GM19468 (cell line): ENCODE measurements around the gene ZBTB32.
A peak's percentile ranks its signal among the peaks of the same experiment; 100 is the strongest.

Experiments
- ATAC-seq: cut with Tn5 transposase; IDR thresholded peaks from one replicate; pipeline ENCODE4 v1.9.1; 2021; ENCODE audit warnings: mild to moderate bottlenecking, moderate library complexity, moderate number of reproducible peaks; ENCODE audit not compliant: unreplicated experiment; ENCODE audit errors: extremely low read depth

ZBTB32 gene

GRCh38 chr19:35733180-35734125 lies 29.1 kb downstream of the ZBTB32 start:
- ATAC-seq: no peak

- ATAC-seq: no peak
Measured at GRCh38 chr19:35734273-35734672, 29.9 kb downstream of the ZBTB32 start.

GRCh38 chr19:35734889-35735288 lies 30.5 kb downstream of the ZBTB32 start:
- no peak for ATAC-seq

GRCh38 chr19:35736913-35737886 lies 32.8 kb downstream of the ZBTB32 start:
- no peak for ATAC-seq

GRCh38 chr19:35738021-35738886 lies 33.9 kb downstream of the ZBTB32 start:
- no peak for ATAC-seq

GRCh38 chr19:35738887-35739229 lies 34.5 kb downstream of the ZBTB32 start:
- no peak for ATAC-seq

- ATAC-seq: no peak
Measured at GRCh38 chr19:35739275-35740107, 35.1 kb downstream of the ZBTB32 start.

- ATAC-seq: no peak
Measured at GRCh38 chr19:35740108-35740422, 35.7 kb downstream of the ZBTB32 start.

- ATAC-seq: peak; percentile 50
Measured at GRCh38 chr19:35740423-35741202, 36.3 kb downstream of the ZBTB32 start.

GRCh38 chr19:35741203-35741515 lies 36.8 kb downstream of the ZBTB32 start:
- ATAC-seq: no peak

- ATAC-seq: no peak
Measured at GRCh38 chr19:35742121-35742724, 37.9 kb downstream of the ZBTB32 start, which contains the start of gene IGFLR1. TSS of gene IGFLR1 (minus strand) at chr19:35742452. CDS start at chr19:35741180, 1,272 bp downstream.

- ATAC-seq: no peak
Measured at GRCh38 chr19:35743640-35744429, 39.5 kb downstream of the ZBTB32 start.

GRCh38 chr19:35744430-35745327 lies 40.3 kb downstream of the ZBTB32 start:
- no peak for ATAC-seq

- ATAC-seq: peak; percentile 44
Measured at GRCh38 chr19:35745328-35746086, 41.1 kb downstream of the ZBTB32 start, which contains the start of the genes PSENEN and U2AF1L4. TSS of gene PSENEN (plus strand) at chr19:35745651. CDS start at chr19:35745931, 280 bp downstream. TSS of gene U2AF1L4 (minus strand) at chr19:35745418. CDS start at chr19:35745391, 27 bp downstream.

- ATAC-seq: no peak
Measured at GRCh38 chr19:35746087-35746462, 41.7 kb downstream of the ZBTB32 start.
